Dedifferentiated amniotic fluid mesenchymal stem cell (primary cell): Measurements from ENCODE around the gene AIG1.
A peak's percentile ranks its signal among the peaks of the same experiment; 100 is the strongest.

Source experiments
- DNase-seq: peaks from one replicate; pipeline ENCODE4 v3.0.0-alpha.2; 2016; ENCODE audit errors: extremely low spot score

The AIG1 gene

DNA sequence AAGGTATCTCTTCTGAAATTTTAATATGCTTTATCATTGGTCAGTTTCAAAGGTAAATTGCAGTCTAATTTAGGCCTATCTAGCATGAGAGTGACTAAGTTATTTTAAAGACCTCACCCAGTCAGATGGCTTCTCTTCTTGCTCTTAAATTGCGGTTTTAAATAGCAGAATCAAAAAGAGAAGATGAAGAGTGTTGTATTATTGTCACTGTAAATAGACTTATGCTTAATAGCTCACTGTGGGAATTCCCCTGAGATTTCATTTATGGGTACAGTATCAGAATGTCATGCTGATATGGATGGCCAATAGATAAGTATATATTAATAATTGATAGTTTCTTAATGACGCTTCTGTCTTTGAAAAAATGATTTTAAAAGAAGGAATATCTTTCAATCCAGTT is 35.7 kb downstream of the AIG1 start:
- no peak for DNase-seq

DNA sequence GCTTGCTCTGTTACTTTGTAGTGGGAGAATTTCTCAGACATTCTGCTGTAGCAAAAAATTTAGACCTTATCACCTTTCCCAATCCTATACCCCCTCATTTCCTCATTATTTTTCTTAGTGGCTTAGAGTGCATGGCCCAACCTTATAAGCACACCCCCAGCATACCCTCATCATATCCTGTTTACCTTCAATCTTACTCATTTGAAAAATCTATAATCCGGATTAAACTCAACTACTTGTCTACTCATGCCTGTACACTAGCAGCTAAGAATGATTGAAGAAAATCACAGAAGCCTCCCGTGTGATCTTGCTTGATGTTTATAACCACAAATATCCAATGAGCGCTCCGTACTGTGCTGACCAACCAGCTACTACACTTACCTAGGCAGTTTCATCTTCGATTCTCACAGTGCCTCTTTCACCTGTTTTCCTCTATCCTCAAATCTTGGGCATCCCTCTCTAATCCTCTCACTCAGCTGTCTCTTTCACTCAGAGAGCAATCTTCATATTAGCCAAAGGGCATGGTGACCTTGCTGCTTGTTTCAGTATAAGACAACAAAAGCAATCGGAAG is 36.6 kb downstream of the AIG1 start:
- no peak for DNase-seq

DNA sequence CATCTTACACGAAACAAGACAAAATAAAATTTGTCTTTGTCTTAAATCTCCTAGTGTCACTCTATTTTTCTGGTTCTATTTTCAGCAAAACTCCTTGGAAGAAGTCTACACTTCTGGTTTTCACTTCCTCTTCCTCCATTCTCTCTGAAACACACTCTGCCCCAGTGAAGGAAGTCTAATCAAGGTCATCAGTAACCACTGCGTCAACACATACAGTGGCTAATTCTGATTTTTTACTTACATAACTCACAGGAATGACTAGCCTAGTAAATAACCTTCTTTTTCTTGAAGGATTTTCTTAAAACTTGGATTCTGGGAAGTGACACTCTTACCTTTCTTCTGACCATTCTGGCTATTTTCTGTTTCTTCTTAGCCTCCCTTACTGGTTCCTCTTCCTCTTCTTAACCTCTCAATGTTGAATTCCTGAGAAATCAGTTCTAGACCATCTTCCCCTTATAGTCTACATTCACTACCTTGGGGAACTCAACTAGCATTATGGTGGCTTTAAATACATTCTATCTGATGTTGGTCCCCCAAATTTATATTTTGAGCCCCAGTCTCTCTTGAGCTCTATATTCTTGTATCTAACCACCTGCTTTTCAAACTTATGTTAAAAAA is 37.5 kb downstream of the AIG1 start:
- no peak for DNase-seq

DNA sequence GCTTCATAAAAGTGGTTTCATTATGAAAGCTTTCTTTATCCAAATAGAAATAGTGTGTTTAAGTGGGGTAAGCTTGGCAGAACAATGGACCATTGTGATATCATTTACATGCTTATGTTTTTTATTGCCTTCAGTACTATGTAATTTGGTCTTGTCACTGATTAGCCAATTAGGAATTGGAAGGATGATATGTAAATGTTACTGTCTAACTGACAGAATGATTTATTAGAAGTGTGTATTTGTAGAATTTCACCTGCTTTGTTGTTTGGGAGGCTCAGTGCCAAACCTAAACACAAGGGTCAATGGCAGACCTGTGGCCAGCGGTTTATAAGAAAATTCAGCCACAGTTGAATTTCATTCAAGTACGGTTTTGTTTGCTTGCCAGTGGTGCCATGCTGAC is 39.0 kb downstream of the AIG1 start:
- no peak for DNase-seq

DNA sequence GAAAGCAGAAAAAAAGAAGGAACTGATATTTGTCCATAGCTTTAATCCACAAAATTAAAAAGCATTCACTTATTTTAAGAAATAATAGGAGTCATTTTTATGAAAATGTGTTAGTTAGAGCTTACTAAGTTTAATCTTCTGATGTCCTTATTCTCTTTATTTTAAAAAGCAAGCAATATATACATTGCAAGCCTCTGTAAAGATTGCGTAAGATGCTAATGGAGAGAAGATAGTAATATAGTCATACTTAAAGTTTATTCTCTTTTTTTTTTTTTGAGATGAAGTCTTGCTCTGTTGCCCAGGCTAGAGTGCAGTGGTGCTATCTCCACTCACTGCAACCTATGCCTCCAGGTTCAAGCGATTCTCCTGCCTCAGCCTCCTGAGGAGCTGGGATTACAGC is 39.7 kb downstream of the AIG1 start:
- no peak for DNase-seq

DNA sequence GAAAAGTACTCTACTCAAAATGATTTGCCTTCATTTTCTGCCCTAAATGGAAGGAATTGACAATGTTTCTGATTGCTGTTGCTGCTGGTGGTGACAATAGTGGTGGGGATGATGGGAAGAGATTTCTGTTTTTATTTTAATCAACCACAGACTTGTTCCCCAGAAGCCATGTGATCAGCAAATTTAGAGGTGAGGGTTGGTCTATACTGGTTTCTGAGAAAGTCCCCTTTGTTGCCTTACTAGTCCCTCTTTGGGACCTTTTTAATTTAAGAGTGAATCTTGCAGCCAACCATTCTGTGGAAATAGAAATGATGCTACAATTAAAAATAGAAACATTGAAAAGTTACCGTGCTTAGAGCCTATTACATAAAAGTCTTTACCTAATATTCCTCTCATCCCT is 43.2 kb downstream of the AIG1 start:
- DNase-seq = no peak

DNA sequence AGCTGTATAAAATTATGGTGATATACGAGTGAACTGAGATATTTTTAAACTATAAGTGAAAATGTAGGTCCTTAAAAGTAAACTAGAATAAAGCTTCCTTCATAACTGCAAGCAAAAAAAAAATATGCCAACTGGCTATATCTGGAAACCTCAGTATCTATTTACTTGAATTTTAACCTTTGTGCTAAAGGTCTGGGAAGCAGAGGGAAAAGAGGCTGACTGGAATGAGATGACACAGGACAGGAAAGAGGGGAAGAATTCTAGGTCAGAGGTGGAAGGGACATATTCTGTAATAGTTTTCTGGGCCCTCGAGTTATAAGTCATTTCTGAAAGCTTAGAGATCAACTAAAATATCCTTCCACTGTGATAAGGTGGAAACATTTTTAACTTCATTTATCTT is 46.8 kb downstream of the AIG1 start:
- no peak for DNase-seq

DNA sequence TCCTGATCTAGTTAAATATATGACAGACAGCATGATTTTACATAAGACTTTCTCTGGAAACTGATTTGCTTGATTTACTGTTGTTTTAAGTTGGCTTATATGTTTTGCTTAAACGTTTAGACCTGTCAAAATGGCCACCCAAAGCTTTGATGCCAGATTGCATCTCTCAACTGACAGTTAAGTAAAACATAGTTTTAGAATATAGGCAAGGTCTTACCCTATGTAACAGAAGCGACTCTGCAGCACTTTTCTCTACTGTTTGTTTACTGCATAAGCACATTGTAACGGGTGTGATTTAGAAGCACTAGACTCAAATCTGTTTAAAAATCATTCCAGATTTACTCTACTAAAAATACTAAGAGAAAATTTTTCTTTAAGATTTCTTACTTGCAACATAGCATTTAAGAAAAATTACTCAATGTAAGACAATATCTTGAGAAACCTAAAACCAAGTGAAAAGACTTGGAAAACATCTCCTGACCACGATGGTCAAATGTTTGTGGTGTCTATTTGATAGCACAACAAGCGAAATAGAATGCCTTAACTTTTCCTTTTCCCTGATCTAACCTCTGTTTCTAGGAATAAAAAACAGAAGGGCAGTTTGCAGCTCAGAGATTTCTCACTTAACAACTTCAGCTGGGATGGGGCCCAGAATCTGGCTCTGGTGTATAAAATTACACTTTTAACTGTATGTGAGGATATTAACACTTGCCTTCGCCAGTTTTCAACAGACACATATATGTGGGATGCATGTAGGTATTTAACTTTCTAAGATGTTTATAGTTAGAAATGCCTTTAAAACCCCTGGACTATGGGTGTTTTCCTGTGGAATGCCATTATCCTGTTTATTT is 47.4 kb downstream of the AIG1 start:
- DNase-seq = peak; percentile 53

DNA sequence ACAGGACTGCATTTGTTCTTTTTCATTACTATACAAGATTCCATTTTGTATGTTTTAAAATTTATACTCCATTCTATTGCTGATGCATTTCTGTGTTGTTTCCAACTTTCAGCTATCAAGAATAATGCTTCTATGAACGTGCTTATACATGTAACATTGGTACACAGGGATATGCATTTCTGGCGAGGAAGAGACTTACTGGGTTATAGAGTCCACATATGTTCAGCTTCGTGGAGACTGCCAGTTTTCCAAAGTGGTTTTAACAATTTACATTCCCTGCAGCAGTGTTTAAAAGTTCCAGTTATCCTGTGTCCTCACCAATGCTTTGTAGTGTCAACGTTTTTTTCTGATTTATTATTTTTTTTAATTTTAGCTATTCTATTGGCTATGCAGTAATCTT is 48.5 kb downstream of the AIG1 start:
- DNase-seq = no peak

DNA sequence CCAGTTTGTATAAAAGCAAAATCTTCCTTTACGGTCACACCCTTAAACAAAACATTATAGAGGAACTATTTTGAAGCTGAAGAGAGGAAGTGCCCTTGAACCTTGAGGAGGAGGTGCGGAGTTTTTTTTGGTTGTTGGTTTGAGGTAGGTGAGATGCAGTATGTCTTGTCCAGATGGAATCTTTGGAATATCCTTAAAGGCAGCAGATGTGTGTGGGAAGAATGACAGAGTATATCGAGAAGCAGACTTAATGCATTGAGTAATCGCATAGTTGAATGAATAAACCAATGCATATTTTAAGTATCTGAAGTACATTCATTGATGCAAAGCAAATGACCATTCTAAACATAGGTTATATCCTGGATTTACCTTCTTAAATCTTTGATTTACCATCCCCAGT is 49.9 kb downstream of the AIG1 start:
- no peak for DNase-seq

DNA sequence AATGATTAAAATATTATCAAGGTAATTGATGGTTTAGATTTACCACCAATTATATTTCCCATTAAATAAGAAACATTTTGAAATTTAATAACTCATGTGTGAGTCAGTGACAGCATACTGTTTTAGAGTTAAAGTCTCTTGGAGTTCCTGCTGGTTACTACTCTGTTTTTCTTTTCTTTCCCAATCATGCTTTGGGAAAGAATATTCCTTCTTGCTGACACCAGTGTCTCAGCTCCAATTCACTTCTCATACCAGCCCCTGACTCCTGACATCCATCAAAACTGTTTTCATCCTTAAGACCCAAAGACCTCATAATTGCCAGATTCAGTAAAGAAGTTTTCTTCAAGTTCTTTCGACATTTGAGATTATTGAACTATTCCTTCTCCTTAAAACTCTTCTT is 50.3 kb downstream of the AIG1 start:
- no peak for DNase-seq

DNA sequence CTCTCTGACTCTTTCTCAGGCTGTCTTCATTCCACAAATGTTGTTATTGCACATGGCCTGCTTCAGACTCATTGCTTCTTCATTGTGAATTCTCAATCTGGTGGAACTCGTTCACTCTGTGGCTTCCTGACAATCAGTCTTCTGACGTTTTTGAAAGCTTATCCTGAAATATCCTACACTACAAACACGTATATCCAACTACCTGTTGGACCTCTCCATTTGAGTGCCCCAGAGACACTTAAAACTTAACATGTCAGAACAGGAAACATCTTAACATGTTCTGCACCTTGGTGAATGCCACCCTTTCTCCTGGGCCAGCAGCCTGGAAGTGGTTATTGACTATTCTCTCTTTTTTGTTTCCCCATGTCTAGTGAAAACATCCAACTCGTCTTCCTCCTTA is 50.8 kb downstream of the AIG1 start:
- no peak for DNase-seq

DNA sequence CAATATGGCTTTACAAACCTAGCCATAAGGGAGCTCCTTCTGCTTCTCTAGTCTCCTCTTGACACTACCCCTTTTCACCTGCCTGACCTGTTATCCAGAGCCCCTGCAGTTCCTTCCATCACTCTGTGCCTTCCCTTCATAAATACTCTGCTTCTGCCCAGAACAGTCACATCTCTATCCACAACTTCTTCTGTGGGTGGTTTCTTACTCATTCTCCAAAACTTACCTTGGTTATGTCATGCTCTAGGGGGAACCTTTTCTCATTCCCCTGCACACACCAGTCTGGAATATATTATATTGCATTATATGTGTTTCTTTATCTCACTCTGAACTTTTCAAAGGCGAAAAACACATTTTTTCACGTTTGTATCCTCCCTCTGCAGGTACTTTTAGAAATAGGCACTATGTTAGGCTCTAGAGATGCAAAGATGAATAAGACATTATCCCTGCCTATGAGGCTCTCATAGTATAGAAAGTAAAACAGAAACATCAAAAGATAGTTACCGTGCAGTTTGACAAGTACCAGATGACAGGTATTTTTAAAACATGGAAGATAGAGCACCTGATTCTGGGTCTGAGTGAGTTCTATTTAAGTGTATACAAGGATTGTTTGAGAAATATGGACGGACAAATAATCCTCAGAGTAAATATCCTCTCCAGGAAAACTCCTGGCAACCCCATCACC is 51.5 kb downstream of the AIG1 start:
- DNase-seq = no peak

DNA sequence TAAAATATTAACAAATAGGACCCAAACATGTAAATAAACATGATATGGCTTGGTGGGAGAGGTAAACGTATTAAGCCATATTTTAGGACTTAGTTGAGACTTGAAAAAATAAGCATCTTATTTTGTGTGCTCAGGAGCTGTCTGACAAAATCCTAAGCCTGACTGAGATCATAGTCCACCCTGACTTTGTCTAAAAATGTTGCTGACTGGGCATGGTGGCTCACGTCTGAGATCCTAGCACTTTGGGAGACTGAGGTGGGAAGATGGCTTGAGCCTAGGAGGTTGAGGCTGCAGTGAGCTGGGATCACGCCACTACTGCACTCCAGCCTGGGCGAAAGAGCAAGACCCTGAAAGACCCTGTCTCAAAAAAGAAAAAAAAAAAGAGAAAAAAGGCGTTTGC is 52.1 kb downstream of the AIG1 start:
- no peak for DNase-seq

DNA sequence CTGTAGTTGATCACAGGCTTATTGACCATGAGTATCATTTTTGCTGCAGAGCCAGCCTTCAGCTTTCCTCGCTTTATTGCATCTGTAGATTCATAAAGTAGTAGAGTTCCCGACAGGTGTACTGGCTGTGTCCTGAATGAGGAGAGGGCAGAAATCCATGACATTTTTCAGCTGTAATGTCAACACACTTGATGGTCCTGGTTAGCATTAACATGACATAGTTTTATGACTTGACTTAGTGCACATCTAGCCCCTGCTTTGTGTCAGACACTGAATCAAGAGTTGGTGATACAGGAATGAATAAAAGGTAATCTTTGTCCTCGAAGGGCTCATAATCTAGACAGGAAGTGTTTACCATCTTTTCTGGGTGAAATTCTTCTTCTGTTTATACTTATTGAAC is 55.0 kb downstream of the AIG1 start:
- no peak for DNase-seq

DNA sequence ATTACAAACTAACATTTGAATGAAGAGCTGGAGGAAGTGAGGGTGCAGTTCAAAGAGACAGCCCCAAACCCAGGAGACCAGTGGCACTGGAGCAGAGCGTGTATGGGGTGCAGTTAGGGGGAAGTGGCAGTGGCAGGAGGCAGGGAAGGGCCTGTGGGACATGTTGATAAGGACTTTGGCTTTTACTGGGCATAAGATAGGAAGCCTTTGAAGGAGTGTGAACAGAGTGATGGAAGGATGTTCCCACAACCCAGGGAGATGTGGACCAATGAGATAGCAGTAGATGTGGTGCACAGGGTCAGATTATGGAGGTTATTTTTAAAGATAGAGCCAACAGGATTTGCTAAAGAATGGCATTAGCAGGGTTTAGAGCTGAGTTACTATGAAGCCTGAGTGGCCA is 56.4 kb downstream of the AIG1 start:
- DNase-seq = no peak

DNA sequence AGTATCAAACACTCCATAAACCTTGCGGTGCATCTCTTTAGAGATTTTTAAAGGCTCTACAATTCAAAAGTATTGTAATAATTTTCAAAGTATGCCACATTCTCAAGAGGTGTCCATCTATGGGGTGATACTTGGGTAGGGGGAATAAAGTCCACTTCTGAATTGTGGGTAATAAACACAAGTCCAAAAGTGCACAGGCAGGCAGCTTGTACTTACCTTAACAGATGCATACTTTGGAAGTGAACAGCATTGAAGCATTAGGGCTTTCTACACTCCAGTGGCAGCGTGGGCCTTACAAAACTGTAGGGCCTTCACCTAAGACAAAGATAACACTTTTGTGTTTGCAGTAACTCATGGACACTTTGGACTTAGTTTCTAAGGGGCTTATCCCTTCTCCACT is 58.6 kb downstream of the AIG1 start:
- DNase-seq = no peak

DNA sequence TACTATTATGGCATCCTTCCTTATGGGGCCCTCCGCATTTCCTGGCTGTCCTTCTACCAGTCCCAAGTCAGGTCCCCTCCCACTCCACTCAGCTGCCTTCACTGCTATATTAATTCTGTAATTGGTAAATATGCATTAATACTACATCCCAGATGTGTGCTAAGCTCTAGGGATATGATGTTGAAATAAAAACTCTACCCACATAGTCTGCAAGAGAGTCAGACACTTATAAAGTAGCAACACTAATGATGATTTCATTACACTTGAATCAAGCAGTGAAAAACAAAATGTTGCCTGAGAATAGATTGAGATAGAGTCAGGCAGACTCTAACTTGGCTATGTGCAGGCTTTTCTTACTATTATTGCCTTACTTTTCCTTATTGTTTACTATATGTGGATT is 62.4 kb downstream of the AIG1 start:
- DNase-seq = no peak

DNA sequence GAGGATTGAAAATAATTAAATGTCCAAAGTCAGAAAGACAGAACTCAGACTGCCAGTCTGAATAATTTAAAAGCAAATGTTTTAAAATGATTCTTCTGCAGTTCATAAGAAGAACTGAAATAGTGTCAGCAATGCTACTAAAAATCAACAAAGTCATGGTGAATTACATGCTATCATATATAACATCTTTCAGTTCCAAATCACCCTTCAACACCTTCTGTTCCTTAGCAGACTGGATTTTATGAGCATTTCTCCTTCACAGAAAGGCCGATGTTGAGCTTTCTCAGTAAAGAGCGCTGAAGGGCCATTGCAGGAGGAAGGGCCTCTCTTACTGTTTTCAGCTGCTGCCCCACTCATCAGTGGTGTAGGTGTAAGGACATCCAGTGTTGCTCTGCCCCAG is 63.3 kb downstream of the AIG1 start:
- no peak for DNase-seq

DNA sequence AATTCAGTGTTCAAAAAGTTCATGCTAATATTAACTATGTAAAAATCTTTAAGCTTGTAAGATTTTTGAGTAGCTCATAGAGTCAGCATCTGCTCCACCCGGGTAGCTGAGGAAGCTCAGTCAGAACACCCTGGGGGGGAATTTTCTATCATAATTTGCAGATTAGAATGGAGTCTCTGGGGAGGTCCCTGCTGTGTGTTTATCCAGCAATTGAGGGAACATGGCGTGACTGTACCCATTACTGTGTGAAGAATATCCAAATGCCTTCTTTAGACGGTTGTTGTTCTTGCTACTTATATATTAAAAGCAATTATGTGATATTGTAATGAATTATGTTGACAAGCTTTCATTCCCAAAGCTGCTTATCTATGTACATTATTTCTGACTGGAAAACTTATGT is 64.8 kb downstream of the AIG1 start:
- DNase-seq = no peak

DNA sequence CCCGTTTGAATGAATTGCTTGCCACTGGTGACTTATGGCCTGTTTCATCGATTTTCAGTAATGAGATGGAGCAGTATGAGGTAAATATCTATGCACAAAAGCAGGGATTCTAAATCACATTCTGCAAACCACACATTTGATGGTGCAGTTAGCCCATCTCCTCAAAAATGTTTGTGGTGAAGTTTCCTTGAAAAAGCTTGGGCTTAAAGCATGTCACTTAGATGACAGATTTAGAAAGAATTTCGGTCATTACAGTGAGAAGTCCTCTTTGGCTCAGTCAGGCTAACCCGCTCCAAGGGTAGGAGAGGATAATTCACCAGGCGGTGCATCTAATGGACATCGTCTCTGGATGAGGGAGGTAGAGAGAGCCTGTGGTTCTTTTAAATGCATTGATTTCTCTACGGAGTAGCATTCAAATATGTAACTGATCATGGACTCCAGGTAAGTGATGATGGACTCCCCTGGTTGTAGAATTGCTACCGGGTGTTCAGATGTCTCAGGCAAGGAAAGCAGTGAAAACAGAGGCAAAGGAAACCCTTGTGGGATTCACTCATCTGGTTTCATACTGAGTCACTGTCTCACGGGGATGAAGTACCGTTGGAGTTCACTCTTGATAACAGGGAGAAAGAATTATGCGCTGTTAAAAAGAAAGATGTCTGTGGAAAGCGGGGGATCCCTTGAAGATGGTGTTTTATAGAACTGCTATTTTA is 65.3 kb downstream of the AIG1 start:
- DNase-seq = peak; percentile 29

DNA sequence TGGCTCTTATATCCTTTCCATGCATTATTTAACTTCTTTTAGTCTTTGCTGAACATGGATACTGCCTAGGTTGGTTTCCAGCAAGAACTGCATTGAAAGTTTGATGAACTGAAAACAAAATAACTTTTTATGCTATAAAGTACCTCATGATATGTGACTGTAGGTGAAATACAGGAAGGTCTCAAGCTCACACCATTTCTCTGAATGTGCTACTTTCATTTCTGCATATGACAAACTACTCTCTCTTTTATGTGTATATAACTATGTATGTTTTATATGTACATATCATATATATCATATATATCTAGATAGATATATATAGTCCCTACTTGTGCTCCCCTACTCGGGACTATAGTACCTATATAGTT is 65.9 kb downstream of the AIG1 start:
- no peak for DNase-seq
